HT1080 (cell line): ENCODE results near the gene PDGFC. TPM values are rescaled to one million over a fixed set of nuclear protein-coding genes. Genes with fewer than 3 reads are reported as not detected.
A peak's percentile ranks its signal among the peaks of the same experiment; 100 is the strongest.
"Not testable (repeated sequence)": the region's sequence is repeated elsewhere in the genome, so short reads cannot be mapped to it uniquely, and the experiment has no call there.

Experiments used
- DNase-seq: peaks from one replicate; pipeline ENCODE4 v3.0.0-alpha.2; 2015; ENCODE audit warnings: low read depth
- total RNA-seq: library from RNA; depleted of rRNA; stranded (reverse); fragments of >200 nt; shearing (Covaris generic); gene quantifications from 2 replicates; pipeline ENCODE4 v1.2.3, GENCODE V29; 2014

The PDGFC gene
- total RNA-seq, 1 experiment from 2014 or later, result 52.3 TPM

- DNase-seq, result no peak
These were observed 19.4 kb downstream of the PDGFC start for GRCh38 chr4:156952078-156952759.

GRCh38 chr4:156950948-156951347 lies 20.7 kb downstream of the PDGFC start:
- DNase-seq, result no peak

- no peak for DNase-seq
These were observed 21.5 kb downstream of the PDGFC start for GRCh38 chr4:156950090-156950489.

GRCh38 chr4:156949373-156949814 lies 22.2 kb downstream of the PDGFC start:
- peak; percentile 87 for DNase-seq

- DNase-seq, result no peak
These were observed 22.9 kb downstream of the PDGFC start for GRCh38 chr4:156948738-156949137.

- no peak for DNase-seq
These were observed 23.5 kb downstream of the PDGFC start for GRCh38 chr4:156948133-156948532.

- DNase-seq, result peak; percentile 98
These were observed 24.8 kb downstream of the PDGFC start for GRCh38 chr4:156946516-156947424.

- DNase-seq, result peak; percentile 61
These were observed 26.1 kb downstream of the PDGFC start for GRCh38 chr4:156945532-156945931.

GRCh38 chr4:156942991-156943390 lies 28.6 kb downstream of the PDGFC start:
- no peak for DNase-seq

- peak; percentile 71 for DNase-seq
These were observed 29.6 kb downstream of the PDGFC start for GRCh38 chr4:156941940-156942548.

- no peak for DNase-seq
These were observed 31.8 kb downstream of the PDGFC start for GRCh38 chr4:156939801-156940200.

- no peak for DNase-seq
These were observed 32.5 kb downstream of the PDGFC start for GRCh38 chr4:156939139-156939538.

- DNase-seq, result no peak
These were observed 37.4 kb downstream of the PDGFC start for GRCh38 chr4:156934259-156934635.

GRCh38 chr4:156933633-156934258 lies 37.9 kb downstream of the PDGFC start:
- peak; percentile 84 for DNase-seq

- not testable (repeated sequence) for DNase-seq
These were observed 39.2 kb downstream of the PDGFC start for GRCh38 chr4:156932360-156932759.

GRCh38 chr4:156931267-156931666 lies 40.3 kb downstream of the PDGFC start:
- DNase-seq, result peak; percentile 77

GRCh38 chr4:156929386-156930105 lies 42.1 kb downstream of the PDGFC start:
- no peak for DNase-seq

GRCh38 chr4:156924774-156925315 lies 46.8 kb downstream of the PDGFC start:
- DNase-seq, result no peak

GRCh38 chr4:156923525-156923924 lies 48.1 kb downstream of the PDGFC start:
- no peak for DNase-seq

- DNase-seq, result no peak
These were observed 56.4 kb downstream of the PDGFC start for GRCh38 chr4:156915221-156915620.

- no peak for DNase-seq
These were observed 58.4 kb downstream of the PDGFC start for GRCh38 chr4:156913234-156913633.
